OCI-LY1 (cell line): ENCODE results near the gene GON7.

ENCODE experiments used
- EZH2 ChIP-seq: fragments of 200-600 bp; sonication (generic), shearing (Covaris generic); IDR thresholded peaks from 2 replicates; pipeline ENCODE4 v1.8.0; 2017; ENCODE audit warnings: borderline replicate concordance, mixed run types, mild to moderate bottlenecking, antibody characterized with exemption, low read length, moderate library complexity, mixed read lengths
- TF ChIP-seq, protein P1 (sequence below): fragments of 200-600 bp; sonication (generic), shearing (Covaris generic); IDR thresholded peaks from 2 replicates; pipeline ENCODE4 v1.5.1; 2017; ENCODE audit warnings: mild to moderate bottlenecking, antibody characterized with exemption, low read length, moderate library complexity, mixed read lengths

DNA sequence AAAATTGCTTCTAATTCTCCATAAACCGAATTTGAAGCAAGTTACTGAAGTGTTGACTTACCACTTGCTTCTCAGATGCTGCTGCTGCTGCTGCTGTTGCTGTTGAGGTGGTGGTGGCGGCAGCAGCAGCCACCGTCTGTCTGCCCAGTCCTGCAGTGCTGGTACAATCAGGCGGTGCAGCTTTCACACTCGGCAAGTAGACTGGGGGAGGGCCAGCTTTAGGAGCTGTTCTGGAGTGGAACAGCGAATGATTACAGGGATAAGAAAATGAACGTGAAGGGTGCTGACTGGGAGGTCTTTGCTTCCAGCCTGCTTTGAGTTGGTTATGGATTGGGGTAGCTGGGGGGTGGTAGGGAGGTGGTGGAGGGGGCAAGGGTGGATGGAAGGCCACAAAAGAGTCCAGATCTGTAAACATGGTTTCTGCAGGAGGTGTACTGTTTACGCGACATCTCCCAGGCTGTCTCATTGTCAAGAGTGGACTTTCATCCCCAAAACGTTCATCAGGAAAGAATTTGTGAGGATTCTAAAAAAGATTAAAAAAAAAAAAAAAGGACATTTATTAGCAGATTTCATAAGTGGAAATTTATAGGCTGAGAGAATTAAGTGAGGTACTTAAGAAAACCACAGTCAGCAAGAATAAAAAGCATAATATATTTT lies 39.0 kb upstream of the GON7 start:
- TF ChIP-seq, protein P1, sequence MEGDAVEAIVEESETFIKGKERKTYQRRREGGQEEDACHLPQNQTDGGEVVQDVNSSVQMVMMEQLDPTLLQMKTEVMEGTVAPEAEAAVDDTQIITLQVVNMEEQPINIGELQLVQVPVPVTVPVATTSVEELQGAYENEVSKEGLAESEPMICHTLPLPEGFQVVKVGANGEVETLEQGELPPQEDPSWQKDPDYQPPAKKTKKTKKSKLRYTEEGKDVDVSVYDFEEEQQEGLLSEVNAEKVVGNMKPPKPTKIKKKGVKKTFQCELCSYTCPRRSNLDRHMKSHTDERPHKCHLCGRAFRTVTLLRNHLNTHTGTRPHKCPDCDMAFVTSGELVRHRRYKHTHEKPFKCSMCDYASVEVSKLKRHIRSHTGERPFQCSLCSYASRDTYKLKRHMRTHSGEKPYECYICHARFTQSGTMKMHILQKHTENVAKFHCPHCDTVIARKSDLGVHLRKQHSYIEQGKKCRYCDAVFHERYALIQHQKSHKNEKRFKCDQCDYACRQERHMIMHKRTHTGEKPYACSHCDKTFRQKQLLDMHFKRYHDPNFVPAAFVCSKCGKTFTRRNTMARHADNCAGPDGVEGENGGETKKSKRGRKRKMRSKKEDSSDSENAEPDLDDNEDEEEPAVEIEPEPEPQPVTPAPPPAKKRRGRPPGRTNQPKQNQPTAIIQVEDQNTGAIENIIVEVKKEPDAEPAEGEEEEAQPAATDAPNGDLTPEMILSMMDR = no peak
- TF ChIP-seq EZH2 = no peak
